SJCRH30 (cell line): ENCODE measurements around the gene SH2D2A. TPM values are rescaled to one million over a fixed set of nuclear protein-coding genes. Genes with fewer than 3 reads are reported as not detected.

ENCODE experiments used
- DNase-seq, 2 experiments: peaks; one replicate each; pipeline ENCODE4 v3.0.0-alpha.2; 2015 to 2020
- H3K27ac ChIP-seq: fragments of 250-450 bp; sonication (Bioruptor Pico); 2 replicates; pipeline ENCODE4 v1.5.1; 2020; ENCODE audit warnings: mild to moderate bottlenecking, moderate library complexity
- H3K27me3 ChIP-seq: fragments of 250-450 bp; sonication (Bioruptor Pico); 2 replicates; pipeline ENCODE4 v1.5.1; 2020; ENCODE audit warnings: mild to moderate bottlenecking, moderate library complexity
- H3K36me3 ChIP-seq: fragments of 250-450 bp; sonication (Bioruptor Pico); 2 replicates; pipeline ENCODE4 v1.5.1; 2020; ENCODE audit warnings: mild to moderate bottlenecking, moderate library complexity
- H3K4me1 ChIP-seq: fragments of 250-450 bp; sonication (Bioruptor Pico); 2 replicates; pipeline ENCODE4 v1.5.1; 2020; ENCODE audit warnings: mild to moderate bottlenecking, moderate library complexity
- H3K4me3 ChIP-seq: fragments of 250-450 bp; sonication (Bioruptor Pico); 2 replicates; pipeline ENCODE4 v1.5.1; 2020; ENCODE audit warnings: mild to moderate bottlenecking, moderate library complexity
- H3K9me3 ChIP-seq: fragments of 250-450 bp; sonication (Bioruptor Pico); replicated peaks from 2 replicates; pipeline ENCODE4 v1.5.1; 2020; ENCODE audit warnings: mild to moderate bottlenecking, moderate library complexity
- total RNA-seq: library from RNA; depleted of rRNA; stranded (reverse); fragments of >200 nt; shearing (Covaris generic); gene quantifications from 2 replicates; pipeline ENCODE4 v1.2.3, GENCODE V29; 2014

Gene SH2D2A
- total RNA-seq, 1 experiment from 2014 or later, result not detected

GRCh38 chr1:156806512-156807440, 9.9 kb downstream of the SH2D2A start:
- H3K9me3 ChIP-seq, result no peaks in the 10 kb centered on the region
- DNase-seq, result no peak
- H3K36me3 ChIP-seq, result no peaks in the 10 kb centered on the region
- H3K4me1 ChIP-seq, result no peaks in the 10 kb centered on the region
- H3K4me3 ChIP-seq, result no peak overlapping the region
- H3K27ac ChIP-seq, result no peak overlapping the region
- no peaks in the 10 kb centered on the region for H3K27me3 ChIP-seq

GRCh38 chr1:156805766-156806511, 10.7 kb downstream of the SH2D2A start:
- 0 out of 2 replicates have a peak, but pooled peaks cover 5% of the 10 kb centered on the region for H3K36me3 ChIP-seq
- no peak overlapping the region for H3K27ac ChIP-seq
- H3K27me3 ChIP-seq, result no peaks in the 10 kb centered on the region
- H3K9me3 ChIP-seq, result no peaks in the 10 kb centered on the region
- H3K4me1 ChIP-seq, result no peaks in the 10 kb centered on the region
- DNase-seq, result peak in 1 of 2 experiments; percentile 13
- H3K4me3 ChIP-seq, result no peak overlapping the region

GRCh38 chr1:156804572-156805243, 11.9 kb downstream of the SH2D2A start:
- Histone ChIP-seq H3K9me3 (no peaks in the 10 kb centered on the region), H3K4me3 (no peak overlapping the region), H3K27ac (no peak overlapping the region), H3K36me3 (peaks cover 16% of the 10 kb centered on the region), H3K4me1 (no peaks in the 10 kb centered on the region), H3K27me3 (no peaks in the 10 kb centered on the region)
- no peak for DNase-seq

GRCh38 chr1:156804026-156804425, 12.6 kb downstream of the SH2D2A start:
- H3K4me1 ChIP-seq, result no peaks in the 10 kb centered on the region
- DNase-seq, result no peak
- peaks cover 23% of the 10 kb centered on the region for H3K36me3 ChIP-seq
- no peaks in the 10 kb centered on the region for H3K9me3 ChIP-seq
- no peak overlapping the region for H3K27ac ChIP-seq
- H3K4me3 ChIP-seq, result no peak overlapping the region
- no peaks in the 10 kb centered on the region for H3K27me3 ChIP-seq

- H3K4me1 ChIP-seq, result no peaks in the 10 kb centered on the region
- no peaks in the 10 kb centered on the region for H3K27me3 ChIP-seq
- H3K36me3 ChIP-seq, result peaks cover 27% of the 10 kb centered on the region
- no peak for DNase-seq
- H3K4me3 ChIP-seq, result no peak overlapping the region
- H3K9me3 ChIP-seq, result no peaks in the 10 kb centered on the region
- H3K27ac ChIP-seq, result no peak overlapping the region
Measured at GRCh38 chr1:156803086-156803851, 13.4 kb downstream of the SH2D2A start.

GRCh38 chr1:156802421-156802935, 14.2 kb downstream of the SH2D2A start:
- Histone ChIP-seq H3K36me3 (peaks cover 33% of the 10 kb centered on the region), H3K27ac (no peak overlapping the region)

GRCh38 chr1:156801409-156802121, 15.1 kb downstream of the SH2D2A start:
- Histone ChIP-seq H3K4me3 (no peak overlapping the region), H3K36me3 (peaks cover 37% of the 10 kb centered on the region), H3K9me3 (no peaks in the 10 kb centered on the region), H3K4me1 (no peaks in the 10 kb centered on the region), H3K27me3 (no peaks in the 10 kb centered on the region), H3K27ac (no peak overlapping the region)
- no peak for DNase-seq

More at GRCh38 chr1:156802421-156802935, 14.2 kb downstream of the SH2D2A start:
- H3K4me1 ChIP-seq, result no peaks in the 10 kb centered on the region
- no peaks in the 10 kb centered on the region for H3K27me3 ChIP-seq
- no peak overlapping the region for H3K4me3 ChIP-seq
- H3K9me3 ChIP-seq, result no peaks in the 10 kb centered on the region
- no peak for DNase-seq

- Histone ChIP-seq H3K9me3 (no peaks in the 10 kb centered on the region), H3K27me3 (no peaks in the 10 kb centered on the region), H3K4me3 (no peak overlapping the region), H3K4me1 (no peaks in the 10 kb centered on the region), H3K36me3 (peaks cover 53% of the 10 kb centered on the region), H3K27ac (no peak overlapping the region)
- peak; percentile 42 to 66 for DNase-seq
Measured at GRCh38 chr1:156797212-156797871, 19.3 kb downstream of the SH2D2A start.

- no peaks in the 10 kb centered on the region for H3K9me3 ChIP-seq
- no peak overlapping the region for H3K27ac ChIP-seq
- H3K36me3 ChIP-seq, result peaks cover 57% of the 10 kb centered on the region
- no peaks in the 10 kb centered on the region for H3K27me3 ChIP-seq
- DNase-seq, result no peak
- no peaks in the 10 kb centered on the region for H3K4me1 ChIP-seq
- no peak overlapping the region for H3K4me3 ChIP-seq
Measured at GRCh38 chr1:156796340-156797097, 20.1 kb downstream of the SH2D2A start.

- Histone ChIP-seq H3K27ac (no peak overlapping the region), H3K4me3 (no peak overlapping the region), H3K9me3 (no peaks in the 10 kb centered on the region), H3K27me3 (no peaks in the 10 kb centered on the region), H3K36me3 (peaks cover 57% of the 10 kb centered on the region), H3K4me1 (no peaks in the 10 kb centered on the region)
- no peak for DNase-seq
Measured at GRCh38 chr1:156795787-156796186, 20.9 kb downstream of the SH2D2A start.

GRCh38 chr1:156795374-156795733, 21.3 kb downstream of the SH2D2A start:
- Histone ChIP-seq H3K27me3 (no peaks in the 10 kb centered on the region), H3K4me3 (no peak overlapping the region), H3K9me3 (no peaks in the 10 kb centered on the region), H3K27ac (no peak overlapping the region), H3K36me3 (peaks cover 57% of the 10 kb centered on the region), H3K4me1 (no peaks in the 10 kb centered on the region)
- DNase-seq, result no peak

- H3K9me3 ChIP-seq, result no peaks in the 10 kb centered on the region
- no peak overlapping the region for H3K4me3 ChIP-seq
- H3K36me3 ChIP-seq, result peaks cover 54% of the 10 kb centered on the region
- DNase-seq, result no peak
- no peaks in the 10 kb centered on the region for H3K27me3 ChIP-seq
- H3K27ac ChIP-seq, result no peak overlapping the region
- H3K4me1 ChIP-seq, result no peaks in the 10 kb centered on the region
Measured at GRCh38 chr1:156794506-156795373, 21.9 kb downstream of the SH2D2A start.
